Measurements from ENCODE around the gene BTF3. TPM values are rescaled to one million over a fixed set of nuclear protein-coding genes. Genes with fewer than 3 reads are reported as not detected.

BTF3 gene
- total and polyA plus RNA-seq, 2 of the 8 experiments (the other 6 are each of a cell fraction or from before 2014, with no cell fraction given): 396 to 754 TPM

DNA sequence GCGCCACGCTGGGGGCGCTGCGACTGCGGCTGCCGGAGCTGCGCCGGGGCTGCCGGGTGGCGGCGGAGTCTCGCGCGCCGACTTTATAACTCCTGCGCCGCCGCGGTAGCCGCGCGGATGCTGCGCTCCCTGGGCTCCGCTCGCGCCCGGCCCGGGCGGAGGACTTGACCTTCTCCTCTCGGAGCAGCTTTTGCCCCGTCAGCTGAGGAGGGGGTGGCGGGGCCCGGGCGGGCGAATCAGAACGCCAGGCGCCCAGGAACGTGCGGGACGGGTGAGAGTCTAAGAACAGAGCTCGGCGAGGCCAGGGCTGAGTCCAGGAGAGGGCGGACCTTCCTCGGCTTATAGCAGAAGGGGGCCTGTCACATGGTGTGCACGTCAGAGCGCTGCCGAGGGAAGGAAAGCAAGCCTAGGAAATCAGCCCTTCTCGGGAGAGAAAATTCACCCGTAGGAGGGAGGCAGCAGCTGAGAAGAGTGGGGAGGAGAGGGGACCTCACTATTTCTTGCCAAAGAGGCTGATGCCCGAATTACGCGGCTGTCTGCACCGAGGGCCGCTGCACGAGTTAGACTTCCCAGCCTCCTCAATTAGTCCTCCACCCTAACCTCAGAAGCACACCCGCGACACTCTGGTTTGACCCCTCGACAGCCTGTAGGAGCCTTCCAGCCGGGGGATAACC is 49.6 kb upstream of the BTF3 start, which contains the start of gene FOXD1:
TSS of gene FOXD1 (minus strand) at position 315 of the 674 bp plus-strand sequence. CDS start 415 bp downstream, outside the sequence.
- peak within 1 kb of the TSS; percentile 65 to 93 for H3K4me2 ChIP-seq (ENCODE audit: insufficient read depth in 1 of 2, low read depth in 2 of 2, low read length in 2 of 2)
- 1% methylated on average over 48 of the region's 59 CpGs; no CpG with 5 or more reads in 1 of the 2 experiments for WGBS, 2 experiments (ENCODE audit: extremely low coverage in 1 of 2, insufficient coverage in 1 of 2, insufficient read length in 1 of 2, insufficient replicate concordance in 2 of 2, low coverage in 1 of 2, low lambda C conversion rate in 2 of 2, missing lambda C conversion rate in 1 of 2)
- H3K9me3 ChIP-seq (ENCODE audit: insufficient read depth in 2 of 2, low read depth in 1 of 2, low read length in 1 of 2): no peaks in the 10 kb centered on the region
- no peak within 1 kb of the TSS for H3K4ac ChIP-seq (replicated peaks; ENCODE audit: insufficient read length, low read depth, low read length)
- POLR2A ChIA-PET (ENCODE audit: partially characterized antibody): interaction anchor here (1.1 to 2.7 kb wide), 7 partner anchors 11 to 50 kb away, joined by 3 to 19 read pairs (median 4); partner anchors contain the start of gene BTF3
- no peaks in the 10 kb centered on the region for H3K79me1 ChIP-seq (ENCODE audit: low read depth, low read length)
- peaks cover 12% of the 10 kb centered on the region; the same call in 1 of the 2 replicates for H3K23me2 ChIP-seq (ENCODE audit: low read depth, low read length)
- H4K20me1 ChIP-seq (replicated peaks in 1 of 2; ENCODE audit: control insufficient read depth in 1 of 2, insufficient read depth in 2 of 2, low read length in 2 of 2): peaks cover 3 to 6% of the 10 kb centered on the region in 2 experiments
- no peak within 1 kb of the TSS for H3K18ac ChIP-seq (ENCODE audit: extremely low read depth, low read length)
- H3K27ac ChIP-seq (ENCODE audit: low read depth, low read length): no peak within 1 kb of the TSS
- CTCF ChIA-PET (ENCODE audit: partially characterized antibody): interaction anchor here (0.6 to 2.4 kb wide), 12 partner anchors 12 to 233 kb away, joined by 3 to 12 read pairs (median 4); no protein-coding TSS in a partner anchor
- H2BK15ac ChIP-seq (ENCODE audit: low read length): no peak within 1 kb of the TSS
- no peak within 1 kb of the TSS for H2BK5ac ChIP-seq (ENCODE audit: low read depth, low read length)
- H3K4me3 ChIP-seq (ENCODE audit: extremely low read depth in 1 of 4, insufficient read depth in 2 of 4, low read depth in 3 of 4, low read length in 4 of 4): peak within 1 kb of the TSS; percentile 22 to 62 (median 41)
- H4K91ac ChIP-seq (replicated peaks; ENCODE audit: insufficient read length, low read length): no peak within 1 kb of the TSS
- H3K23ac ChIP-seq (ENCODE audit: insufficient read length): no peak within 1 kb of the TSS
- H2BK120ac ChIP-seq (replicated peaks; ENCODE audit: low read depth, low read length): no peak within 1 kb of the TSS
- H3K79me2 ChIP-seq (ENCODE audit: control insufficient read depth in 1 of 2, insufficient read depth in 2 of 2, low read length in 2 of 2): no peaks in the 10 kb centered on the region
- H3K4me1 ChIP-seq (replicated peaks in 1 of 4; ENCODE audit: control insufficient read depth in 3 of 4, insufficient read depth in 4 of 4, low read length in 3 of 4): peaks cover 6 to 19% (median 12%) of the 10 kb centered on the region in 4 experiments
- H2BK20ac ChIP-seq (ENCODE audit: low read length): no peak within 1 kb of the TSS
- no peak within 1 kb of the TSS for H3K9ac ChIP-seq (replicated peaks in 1 of 4; ENCODE audit: extremely low read depth in 1 of 4, low read depth in 3 of 4, low read length in 3 of 4)
- no peak within 1 kb of the TSS for H2BK12ac ChIP-seq (ENCODE audit: low read depth, low read length)
- H3K56ac ChIP-seq (replicated peaks; ENCODE audit: insufficient read length, low read depth, low read length): no peak within 1 kb of the TSS
- no peaks in the 10 kb centered on the region for H3K36me3 ChIP-seq (ENCODE audit: control insufficient read depth in 2 of 4, insufficient read depth in 4 of 4, low read length in 3 of 4)
- no peak within 1 kb of the TSS for H3K14ac ChIP-seq (ENCODE audit: insufficient read length)
- H2AK5ac ChIP-seq (ENCODE audit: low read depth, low read length): no peak within 1 kb of the TSS
- DNase-seq (ENCODE audit: low read depth in 1 of 2, low spot score in 2 of 2) (peak in 1 of 2 experiments; percentile 88), FAIRE-seq (peak; percentile 78)
- H3K27me3 ChIP-seq (replicated peaks in 1 of 4; ENCODE audit: control insufficient read depth in 3 of 4, extremely low read depth in 1 of 4, insufficient read depth in 3 of 4, low read length in 3 of 4): peaks cover 67 to 94% (median 80%) of the 10 kb centered on the region in 4 experiments
- H4K5ac ChIP-seq (ENCODE audit: insufficient read length, low read depth, low read length): no peak within 1 kb of the TSS
- H4K8ac ChIP-seq (ENCODE audit: extremely low read depth, insufficient read depth, low read length): no peak within 1 kb of the TSS
- H2AFZ ChIP-seq (ENCODE audit: low read length): peak within 1 kb of the TSS; percentile 83; the same call in 1 of the 2 replicates
- TF ChIP-seq SUZ12 (IDR thresholded peaks at IDR 0.05; ENCODE audit: low read length): peak; percentile 86
- no peak for TF ChIP-seq BACH1 (IDR thresholded peaks at IDR 0.05; ENCODE audit: low read length)
- peak; percentile 85 for TF ChIP-seq ASH2L (IDR thresholded peaks at IDR 0.05; ENCODE audit: low read length)
- no peak for TF ChIP-seq HDAC6 (IDR thresholded peaks at IDR 0.05; ENCODE audit: low read depth, low read length)
- TF ChIP-seq TBP (IDR thresholded peaks at IDR 0.05; ENCODE audit: low read depth, low read length): peak; percentile 31; the same call in 1 of the 2 replicates
- TF ChIP-seq, protein P1, sequence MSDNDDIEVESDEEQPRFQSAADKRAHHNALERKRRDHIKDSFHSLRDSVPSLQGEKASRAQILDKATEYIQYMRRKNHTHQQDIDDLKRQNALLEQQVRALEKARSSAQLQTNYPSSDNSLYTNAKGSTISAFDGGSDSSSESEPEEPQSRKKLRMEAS (IDR thresholded peaks at IDR 0.05): peak; percentile 53
- TF ChIP-seq RAD21 (IDR thresholded peaks at IDR 0.05 in 1 of 2, conservative IDR thresholded peaks at IDR 0.05 in 1 of 2; ENCODE audit: low read depth in 2 of 2, low read length in 2 of 2): peak in 1 of 2 experiments; percentile 20; a peak in 1 of 4 replicates
- peak; percentile 27; the same call in 1 of the 2 replicates for TF ChIP-seq TAF1 (IDR thresholded peaks at IDR 0.05; ENCODE audit: low read depth, low read length)
- TF ChIP-seq, protein P2, sequence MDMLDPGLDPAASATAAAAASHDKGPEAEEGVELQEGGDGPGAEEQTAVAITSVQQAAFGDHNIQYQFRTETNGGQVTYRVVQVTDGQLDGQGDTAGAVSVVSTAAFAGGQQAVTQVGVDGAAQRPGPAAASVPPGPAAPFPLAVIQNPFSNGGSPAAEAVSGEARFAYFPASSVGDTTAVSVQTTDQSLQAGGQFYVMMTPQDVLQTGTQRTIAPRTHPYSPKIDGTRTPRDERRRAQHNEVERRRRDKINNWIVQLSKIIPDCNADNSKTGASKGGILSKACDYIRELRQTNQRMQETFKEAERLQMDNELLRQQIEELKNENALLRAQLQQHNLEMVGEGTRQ (IDR thresholded peaks at IDR 0.05; ENCODE audit: low read length): peak; percentile 72
- no peak for TF ChIP-seq GTF2F1 (IDR thresholded peaks at IDR 0.05; ENCODE audit: borderline replicate concordance, low read depth, low read length)
